Activated B cell treated with CpG ODN at 0.5 μM for 24 hours (primary cell): ENCODE results near the gene OXLD1. TPM values are rescaled to one million over a fixed set of nuclear protein-coding genes. Genes with fewer than 3 reads are reported as not detected.

Experiments
- ATAC-seq: fragments of 200-7000 bp; cut with Tn5 transposase; one replicate; pipeline ENCODE4 v1.10.0; 2021; ENCODE audit warnings: low read depth, mild to moderate bottlenecking, moderate library complexity
- CTCF ChIA-PET: fragments of 350-600 bp; sonication (Branson Sonifier 250); formaldehyde crosslinking; loops from one replicate; lab custom pipeline; 2021; ENCODE audit warnings: antibody characterized with exemption; lab: Charles Lee
- POLR2A ChIA-PET: fragments of 350-600 bp; sonication (Branson Sonifier 250); formaldehyde crosslinking; loops from one replicate; lab custom pipeline; 2021; ENCODE audit warnings: antibody characterized with exemption; lab: Charles Lee
- DNase-seq: peaks from one replicate; pipeline ENCODE4 v3.0.0; 2022
- H3K27ac Mint-ChIP-seq: one replicate; pipeline ENCODE4 v1.8.0; 2020; ENCODE audit warnings: mixed read lengths
- H3K27me3 Mint-ChIP-seq: one replicate; pipeline ENCODE4 v1.8.0; 2021; ENCODE audit warnings: mixed read lengths
- H3K36me3 Mint-ChIP-seq: one replicate; pipeline ENCODE4 v1.8.0; 2021; ENCODE audit warnings: low read depth, mixed read lengths
- H3K4me1 Mint-ChIP-seq: one replicate; pipeline ENCODE4 v1.8.0; 2021; ENCODE audit warnings: mixed read lengths
- H3K4me3 Mint-ChIP-seq: one replicate; pipeline ENCODE4 v1.8.0; 2020; ENCODE audit warnings: mild to moderate bottlenecking, mixed read lengths
- H3K9me3 Mint-ChIP-seq: one replicate; pipeline ENCODE4 v1.8.0; 2020; ENCODE audit warnings: mixed read lengths
- CTCF ChIP-seq: fragments of 200-600 bp; IDR thresholded peaks from one replicate; pipeline ENCODE4 v1.8.0; 2022; ENCODE audit warnings: antibody characterized with exemption, mild to moderate bottlenecking
- intact Hi-C: fragments of 100-400 bp; cut with micrococcal nuclease; formaldehyde crosslinking; loops from one replicate; pipeline ENCODE4 v1.15.1; 2024
- total RNA-seq: library from RNA; stranded (reverse); gene quantifications from 2 replicates; pipeline ENCODE4 v1.2.3, GENCODE V29; 2022

OXLD1 gene
- total RNA-seq, 1 donor from 2014 or later: 37.3 TPM

- POLR2A ChIA-PET: no interaction called here
- intact Hi-C loops: no loop called here
- no peaks in the 10 kb centered on the region for H3K9me3 Mint-ChIP-seq
These were observed 39.3 kb upstream of the OXLD1 start for GRCh38 chr17:81705518-81706231.

GRCh38 chr17:81703747-81704654, 37.6 kb upstream of the OXLD1 start:
- Mint-ChIP-seq H3K27ac (peak overlapping the region; percentile 53), H3K36me3 (peaks cover 48% of the 10 kb centered on the region), H3K9me3 (no peaks in the 10 kb centered on the region), H3K4me3 (peak overlapping the region; percentile 83), H3K27me3 (no peaks in the 10 kb centered on the region), H3K4me1 (peaks cover 38% of the 10 kb centered on the region)
- ATAC-seq: no peak
- POLR2A ChIA-PET: interaction anchor here (0.6 to 3.4 kb wide), 17 partner anchors 8 to 481 kb away, joined by 3 to 39 read pairs (median 4); partner anchors contain the start of genes ACTG1, ARL16, CCDC137 and CEP131
- no peak for TF ChIP-seq CTCF
- intact Hi-C loops: loop anchor here (1.0 to 2.0 kb wide), 5 partner anchors 8 to 156 kb away; partner anchors contain the start of genes ARL16, CCDC137, MCRIP1 and OXLD1
- no peak for DNase-seq
- CTCF ChIA-PET: no interaction called here

More at GRCh38 chr17:81705518-81706231, 39.3 kb upstream of the OXLD1 start:
- ATAC-seq (no peak), DNase-seq (no peak)
- no peak overlapping the region for H3K27ac Mint-ChIP-seq
- H3K36me3 Mint-ChIP-seq: peaks cover 38% of the 10 kb centered on the region
- H3K4me3 Mint-ChIP-seq: peak overlapping the region; percentile 26
- H3K4me1 Mint-ChIP-seq: peaks cover 40% of the 10 kb centered on the region
- H3K27me3 Mint-ChIP-seq: no peaks in the 10 kb centered on the region
- no peak for TF ChIP-seq CTCF
- CTCF ChIA-PET: no interaction called here

- Mint-ChIP-seq H3K4me3 (peak within 1 kb of the TSS; percentile 89), H3K4me1 (peaks cover 38% of the 10 kb centered on the region), H3K9me3 (no peaks in the 10 kb centered on the region), H3K36me3 (peaks cover 56% of the 10 kb centered on the region), H3K27ac (peak within 1 kb of the TSS; percentile 86), H3K27me3 (no peaks in the 10 kb centered on the region)
- no peak for TF ChIP-seq CTCF
- DNase-seq (peak; percentile 84), ATAC-seq (peak; percentile 94)
- ChIA-PET POLR2A (interaction anchor here (0.6 to 3.4 kb wide), 21 partner anchors 8 to 480 kb away, joined by 3 to 39 read pairs (median 4); partner anchors contain the start of genes ACTG1, ARL16, CCDC137 and CEP131), CTCF (interaction anchor here (0.7 to 1.6 kb wide), 2 partner anchors 19 to 28 kb away, joined by 4 to 5 read pairs; partner anchors contain the start of genes ARL16 and HGS)
- intact Hi-C loops: loop anchor here (1.0 to 2.0 kb wide), 5 partner anchors 9 to 157 kb away; partner anchors contain the start of genes ARL16, CCDC137, MCRIP1 and OXLD1
These were observed 36.7 kb upstream of the OXLD1 start, which contains the start of gene MRPL12 for GRCh38 chr17:81702934-81703746. TSS of gene MRPL12 (plus strand) at chr17:81703367. CDS start at chr17:81703502, 135 bp downstream.

GRCh38 chr17:81701288-81702071, 35.1 kb upstream of the OXLD1 start:
- no peak for TF ChIP-seq CTCF
- POLR2A ChIA-PET: interaction anchor here (0.8 to 3.4 kb wide), 3 partner anchors 10 to 34 kb away, joined by 3 to 39 read pairs (median 25); partner anchors contain the start of genes ARL16, CCDC137, HGS and OXLD1
- Mint-ChIP-seq H3K4me3 (peak overlapping the region; percentile 89), H3K27me3 (no peaks in the 10 kb centered on the region), H3K4me1 (peaks cover 38% of the 10 kb centered on the region), H3K27ac (peak overlapping the region; percentile 86), H3K36me3 (peaks cover 65% of the 10 kb centered on the region), H3K9me3 (no peaks in the 10 kb centered on the region)
- ATAC-seq (no peak), DNase-seq (no peak)
- intact Hi-C loops: loop anchor here (2.0 kb wide), 1 partner anchor 35 kb away; the partner anchor contains the start of genes CCDC137 and OXLD1
- CTCF ChIA-PET: interaction anchor here (1.6 to 1.8 kb wide), 2 partner anchors 18 to 26 kb away, joined by 3 to 4 read pairs; partner anchors contain the start of genes ARL16 and HGS
